Inferior parietal cortex (tissue), 1 donor: ENCODE results near the gene MXD4.

Experiments used
- DNase-seq: peaks from one replicate; pipeline ENCODE4 v3.0.0-alpha.2; 2016; ENCODE audit errors: extremely low spot score

The MXD4 gene

GRCh38 chr4:2292646-2293108 lies 30.8 kb upstream of the MXD4 start:
- DNase-seq: no peak

DNA sequence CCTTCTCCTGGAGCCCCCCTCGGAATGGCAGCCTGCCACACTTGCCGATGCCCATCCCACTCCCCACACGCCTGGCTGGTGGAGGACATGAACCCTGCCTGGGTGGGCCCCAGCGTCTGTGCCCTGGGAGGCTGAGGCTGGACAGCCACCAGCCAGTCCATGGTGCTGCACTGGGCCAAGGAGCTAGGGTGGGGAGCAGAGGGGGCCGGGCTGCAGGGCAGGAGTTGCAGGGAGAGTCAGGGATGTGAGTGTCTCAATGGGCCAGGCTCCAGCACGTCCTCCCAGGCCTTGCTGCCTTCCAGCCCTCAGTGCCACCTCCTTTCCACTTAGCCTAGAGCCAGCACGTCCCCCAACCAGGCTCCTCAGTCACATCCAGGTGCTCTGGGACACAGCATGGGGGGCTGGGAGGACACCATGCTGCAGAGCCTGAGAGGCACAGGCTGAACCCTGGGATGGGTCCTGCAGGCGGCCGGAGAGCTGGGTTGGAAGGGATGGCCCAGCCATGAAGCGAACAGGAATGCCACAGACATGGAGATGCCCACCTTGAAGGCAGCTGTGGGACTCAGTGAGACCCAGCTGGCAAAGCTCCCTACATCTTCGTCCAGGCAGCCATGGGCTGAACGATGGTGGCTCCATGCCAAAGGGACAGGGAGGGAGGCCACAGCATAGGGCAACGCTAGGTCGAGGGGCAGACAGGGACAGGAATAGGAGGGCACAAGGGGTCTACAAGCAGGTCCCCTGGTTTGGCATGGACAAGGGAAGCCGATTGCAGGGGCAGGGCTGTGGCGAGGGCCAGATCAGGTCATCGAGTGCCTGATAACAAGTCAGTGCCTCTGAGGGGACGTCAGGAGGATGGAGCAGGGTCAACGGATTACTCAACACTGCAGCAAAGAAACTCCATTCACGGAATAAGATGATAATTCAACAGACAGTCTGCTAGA lies 30.1 kb upstream of the MXD4 start:
- no peak for DNase-seq

- peak; percentile 47 for DNase-seq
Observed at GRCh38 chr4:2290974-2291704, 29.2 kb upstream of the MXD4 start.

GRCh38 chr4:2290488-2290887 lies 28.6 kb upstream of the MXD4 start:
- no peak for DNase-seq

DNA sequence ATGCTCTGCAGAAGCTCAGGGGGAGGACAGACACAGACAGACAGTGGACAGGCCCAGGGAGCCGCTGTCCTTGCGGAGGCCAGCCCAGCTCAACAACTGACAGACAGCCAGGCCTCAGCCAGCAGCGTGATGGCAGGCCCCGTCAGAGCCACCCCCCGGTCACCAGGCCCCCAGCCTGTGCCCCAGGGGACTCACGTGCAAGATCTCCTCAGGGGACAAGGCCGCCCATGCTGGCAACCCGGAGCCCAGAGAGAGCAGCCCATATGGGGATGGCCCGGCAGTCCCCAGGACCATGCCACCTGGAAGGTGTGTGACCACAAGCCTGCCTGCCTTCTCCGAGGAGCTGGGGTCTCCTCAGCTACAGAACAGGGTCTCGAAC lies 28.0 kb upstream of the MXD4 start:
- no peak for DNase-seq

DNA sequence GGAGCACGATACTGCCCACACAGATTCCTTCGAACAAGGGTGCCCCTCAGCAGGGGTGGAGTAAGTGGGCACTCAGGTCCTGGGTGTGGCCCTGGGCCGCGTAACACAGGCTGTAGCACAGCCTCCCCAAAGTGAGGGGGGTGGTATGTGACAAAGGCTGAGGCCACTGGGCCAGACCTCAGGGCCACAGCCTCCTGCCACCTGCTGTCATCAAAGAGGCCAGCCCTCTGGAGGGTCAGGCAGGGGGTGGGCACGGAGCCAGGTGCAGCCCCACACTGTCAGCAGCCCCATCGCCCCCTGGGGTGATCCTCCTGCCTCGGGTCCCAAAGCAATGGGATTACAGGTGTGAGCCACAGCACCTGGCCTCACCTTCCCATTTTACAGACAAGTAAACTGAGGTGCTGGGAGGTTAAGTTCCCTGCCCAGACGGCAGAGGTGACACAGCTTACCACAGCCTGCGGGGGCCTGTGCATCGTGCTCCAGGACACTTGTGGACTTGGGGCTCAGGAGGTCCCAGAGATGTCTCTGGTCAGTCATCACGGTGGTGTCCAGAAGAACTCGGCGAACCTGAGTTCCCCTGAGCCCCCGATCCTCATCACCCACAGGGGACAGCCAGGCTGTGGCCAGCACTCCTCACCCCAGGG lies 27.5 kb upstream of the MXD4 start:
- DNase-seq: no peak

DNA sequence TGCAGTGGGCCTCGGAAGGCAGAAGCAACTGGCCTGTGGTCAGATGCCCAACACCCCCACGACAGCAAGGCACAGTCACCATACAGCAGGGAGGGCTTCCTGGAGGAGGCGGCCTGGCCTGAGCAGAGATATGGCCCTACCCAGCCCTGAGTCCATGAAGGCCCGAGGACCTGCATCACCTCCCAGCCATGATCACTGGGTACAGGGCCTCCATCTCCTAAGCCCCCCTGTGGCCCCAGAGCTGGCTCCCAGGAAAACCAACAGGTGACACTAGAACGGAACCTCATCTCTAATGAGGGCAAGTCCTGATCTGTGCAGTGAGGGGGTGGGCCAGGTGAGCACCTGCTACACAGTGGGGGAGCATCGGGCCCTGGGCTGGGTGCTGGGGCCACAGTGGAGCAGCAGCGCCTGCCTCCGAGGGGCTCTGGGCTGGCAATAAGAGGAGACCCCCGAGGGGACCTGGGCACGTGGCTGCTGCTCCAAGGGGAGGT lies 26.2 kb upstream of the MXD4 start:
- DNase-seq: no peak

DNA sequence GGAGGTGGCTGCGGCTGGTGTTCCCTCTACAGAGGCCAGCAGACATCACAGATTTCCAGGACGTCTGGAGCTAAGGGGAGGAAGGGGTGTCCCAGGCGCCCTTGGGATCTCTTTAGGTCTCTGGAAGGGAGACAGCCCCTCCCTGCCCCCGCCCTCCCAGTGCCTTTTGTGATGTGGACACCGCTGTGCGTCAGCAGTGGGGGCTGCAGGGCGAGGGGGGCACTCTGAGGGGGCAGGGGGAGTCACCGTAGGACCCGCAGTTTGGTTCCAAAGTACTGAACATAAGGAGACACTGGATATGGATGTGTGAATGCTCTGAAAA lies 25.6 kb upstream of the MXD4 start:
- DNase-seq: no peak

- DNase-seq: no peak
Observed at GRCh38 chr4:2286904-2287593, 25.1 kb upstream of the MXD4 start.

GRCh38 chr4:2285613-2286381 lies 23.9 kb upstream of the MXD4 start:
- no peak for DNase-seq

DNA sequence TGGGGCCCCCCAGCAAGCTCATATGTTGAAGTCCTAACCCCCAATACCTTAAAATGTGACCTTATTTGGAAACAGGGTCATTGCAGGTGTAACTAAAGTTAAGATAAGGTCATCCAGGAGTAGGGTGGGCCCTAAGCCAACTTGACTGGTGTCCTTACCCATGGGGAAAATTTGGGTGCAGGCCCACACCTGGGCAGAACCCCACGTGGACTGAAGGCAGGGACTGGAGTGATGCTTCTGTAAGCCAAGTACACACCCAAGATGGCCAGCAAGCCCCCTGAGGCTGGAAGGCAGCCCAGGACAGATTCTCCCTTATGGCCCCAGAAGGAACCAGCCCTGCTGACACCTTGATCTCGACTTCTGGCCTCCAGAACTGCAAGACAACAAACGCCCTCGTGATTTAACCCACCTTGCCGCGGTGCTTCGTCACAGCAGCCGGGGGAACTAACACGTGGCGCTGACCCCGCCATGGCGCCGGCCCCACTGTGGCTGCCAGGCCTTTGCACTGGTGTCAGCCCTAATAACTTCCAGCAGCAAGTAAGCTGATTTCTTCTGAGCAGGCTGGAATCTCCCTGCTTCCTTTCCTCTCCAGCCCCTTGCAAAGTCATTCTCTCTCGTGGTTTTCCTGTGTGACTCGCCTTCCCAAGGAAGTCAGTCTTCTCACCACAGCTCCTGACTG lies 23.2 kb upstream of the MXD4 start:
- no peak for DNase-seq

GRCh38 chr4:2284161-2284933 lies 22.4 kb upstream of the MXD4 start:
- DNase-seq: no peak

GRCh38 chr4:2283199-2283711 lies 21.3 kb upstream of the MXD4 start:
- no peak for DNase-seq

DNA sequence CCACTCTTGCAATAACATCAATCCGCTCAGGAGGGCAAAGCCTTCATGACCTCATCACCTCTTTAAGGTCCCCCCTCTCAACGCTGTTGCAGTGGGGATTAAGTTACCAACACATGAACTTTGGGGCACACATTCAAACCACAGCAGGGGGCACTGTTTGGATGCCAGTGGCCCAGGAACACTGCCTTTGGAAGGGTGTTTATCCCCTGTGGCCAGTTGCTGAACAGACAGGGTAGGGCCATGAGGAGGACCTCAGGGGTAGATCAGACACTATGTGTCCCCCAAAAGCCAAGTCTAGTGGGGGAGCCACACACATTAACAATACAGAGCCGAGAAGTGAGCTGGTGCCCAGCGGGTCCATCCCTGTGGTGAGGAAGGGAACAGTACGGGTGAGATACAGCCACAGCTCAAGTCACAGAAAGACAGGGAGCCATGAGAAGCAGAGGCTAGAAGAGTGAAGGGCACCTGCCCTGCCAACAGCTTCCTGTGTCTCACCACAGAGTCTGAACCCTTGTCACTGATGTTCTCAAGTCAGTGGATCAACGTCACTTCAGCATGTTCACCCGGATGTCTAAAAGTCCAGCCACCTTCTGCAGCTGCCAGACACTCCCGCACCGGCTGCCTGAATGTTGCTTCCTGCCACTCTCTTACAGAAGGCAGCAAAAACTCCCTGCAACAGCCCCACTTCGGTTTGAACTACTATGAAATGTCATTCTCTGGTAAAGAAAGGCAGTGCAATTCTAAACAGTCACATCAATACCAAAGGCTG lies 19.9 kb upstream of the MXD4 start:
- no peak for DNase-seq

GRCh38 chr4:2280531-2281300 lies 18.8 kb upstream of the MXD4 start:
- DNase-seq: peak; percentile 44

DNA sequence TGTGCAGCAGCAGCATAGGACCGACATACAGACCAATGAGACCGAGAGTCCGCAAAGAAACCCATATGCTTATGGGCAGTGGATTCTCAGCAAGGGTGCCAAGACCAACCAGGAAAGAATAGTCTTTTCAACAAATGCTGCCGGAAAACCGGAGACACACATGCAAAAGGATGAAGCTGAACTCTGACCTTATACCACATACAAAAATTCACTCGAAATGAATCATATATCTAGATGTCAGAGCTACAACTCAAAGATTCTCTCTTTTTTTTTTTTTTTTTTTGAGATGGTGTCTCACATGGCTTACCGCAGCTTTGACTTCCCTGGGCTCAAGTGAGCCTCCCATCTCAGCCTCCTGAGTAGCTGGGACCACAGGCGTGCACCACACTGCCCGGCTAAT lies 16.0 kb upstream of the MXD4 start:
- no peak for DNase-seq

DNA sequence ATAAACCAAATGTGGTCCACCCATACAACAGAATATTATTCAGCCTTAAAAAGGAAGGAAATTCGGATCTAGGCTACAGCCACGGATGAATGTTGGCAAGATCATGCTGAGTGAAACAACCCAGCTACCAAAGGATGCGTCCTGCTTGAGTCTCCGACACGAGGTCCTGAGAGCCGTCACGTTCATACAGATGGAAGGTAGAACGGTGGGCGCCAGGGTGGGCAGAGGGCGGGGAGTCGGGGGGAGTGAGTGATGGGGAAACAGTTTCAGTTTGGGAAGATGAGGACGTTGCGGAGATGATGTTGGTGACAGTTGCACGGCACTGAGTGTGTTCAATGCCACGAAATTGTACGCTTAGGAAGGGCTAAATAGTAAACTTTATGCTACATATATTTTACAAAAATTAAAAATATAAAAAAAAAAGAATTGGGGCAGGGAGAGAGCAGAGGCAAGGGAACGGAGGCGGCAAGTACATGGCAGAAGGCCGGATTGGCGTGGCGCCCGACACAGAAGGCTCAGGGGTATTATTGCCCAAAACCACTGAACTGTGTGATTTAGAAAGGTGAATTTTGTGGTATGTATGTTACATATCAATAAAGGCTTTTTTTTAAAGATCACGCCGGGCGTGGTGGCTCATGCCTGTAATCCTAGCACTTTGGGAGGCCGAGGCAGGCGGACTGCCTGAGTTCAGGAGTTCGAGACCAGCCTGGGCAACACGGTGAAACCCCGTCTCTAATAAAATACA lies 14.8 kb upstream of the MXD4 start:
- no peak for DNase-seq
